ENCODE data around the gene LMO7.

Gene LMO7

DNA sequence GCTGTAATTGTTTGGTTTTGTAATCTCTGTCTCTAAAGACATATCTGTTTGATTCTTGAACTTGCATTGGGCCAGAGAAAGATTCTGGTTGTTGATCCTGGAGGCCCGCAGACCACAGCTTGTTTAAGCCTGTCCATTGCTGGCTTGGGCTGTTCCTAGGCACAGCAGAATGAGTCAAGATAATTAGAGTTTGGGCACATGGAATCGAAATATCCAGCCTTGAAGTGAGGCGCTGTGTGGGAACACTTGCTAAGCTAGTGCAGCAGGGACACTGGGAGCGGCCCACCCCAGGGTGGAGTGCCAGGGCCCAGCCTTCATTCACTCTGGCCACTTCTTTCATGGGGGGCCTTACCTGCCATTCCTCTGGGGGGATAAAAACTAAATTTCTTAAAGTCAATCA is 219.7 kb downstream of the LMO7 start:
- H3K4me1 ChIP-seq (ENCODE audit: control insufficient read depth in 1 of 2, insufficient read depth in 2 of 2, low read length in 2 of 2), result no peaks in the 10 kb centered on the region
- no peaks in the 10 kb centered on the region for H3K9me3 ChIP-seq (ENCODE audit: control insufficient read depth in 1 of 2, low read length in 2 of 2)
- H3K27ac ChIP-seq (ENCODE audit: low read length), result no peak overlapping the region
- peaks cover 0 to 13% of the 10 kb centered on the region in 2 donors for H3K36me3 ChIP-seq (ENCODE audit: control insufficient read depth in 1 of 2, insufficient read depth in 2 of 2, low read length in 2 of 2)
- no peak overlapping the region for H3K4me3 ChIP-seq (ENCODE audit: low read depth in 1 of 2, low read length in 2 of 2)
- no peaks in the 10 kb centered on the region for H3K27me3 ChIP-seq (ENCODE audit: low read depth, low read length)

DNA sequence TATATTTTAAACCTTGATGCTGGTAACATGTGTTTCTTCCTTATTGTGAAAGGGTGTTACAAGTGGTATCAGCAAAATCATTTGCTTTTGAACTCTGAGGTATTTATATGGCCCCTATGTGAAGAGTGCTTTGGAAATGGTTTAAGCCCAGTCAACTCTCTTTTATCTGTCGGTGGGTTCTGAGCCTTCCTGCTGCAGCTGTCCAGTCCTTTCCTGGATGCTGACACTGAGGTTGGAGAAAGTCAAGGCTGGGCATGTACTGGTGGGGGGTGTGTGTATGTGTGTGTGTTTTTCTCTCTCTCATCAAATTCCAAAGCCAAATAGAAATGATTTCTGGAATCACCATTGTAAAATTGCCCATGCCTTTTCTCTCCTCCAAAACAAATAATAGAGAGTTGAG is 221.2 kb downstream of the LMO7 start:
- Histone ChIP-seq H3K9me3 (ENCODE audit: control insufficient read depth in 1 of 2, low read length in 2 of 2) (no peaks in the 10 kb centered on the region), H3K4me3 (ENCODE audit: low read depth in 1 of 2, low read length in 2 of 2) (no peak overlapping the region), H3K4me1 (ENCODE audit: control insufficient read depth in 1 of 2, insufficient read depth in 2 of 2, low read length in 2 of 2) (no peaks in the 10 kb centered on the region), H3K27ac (ENCODE audit: low read length) (no peak overlapping the region), H3K36me3 (ENCODE audit: control insufficient read depth in 1 of 2, insufficient read depth in 2 of 2, low read length in 2 of 2) (peaks cover 0 to 13% of the 10 kb centered on the region in 2 donors), H3K27me3 (ENCODE audit: low read depth, low read length) (no peaks in the 10 kb centered on the region)

DNA sequence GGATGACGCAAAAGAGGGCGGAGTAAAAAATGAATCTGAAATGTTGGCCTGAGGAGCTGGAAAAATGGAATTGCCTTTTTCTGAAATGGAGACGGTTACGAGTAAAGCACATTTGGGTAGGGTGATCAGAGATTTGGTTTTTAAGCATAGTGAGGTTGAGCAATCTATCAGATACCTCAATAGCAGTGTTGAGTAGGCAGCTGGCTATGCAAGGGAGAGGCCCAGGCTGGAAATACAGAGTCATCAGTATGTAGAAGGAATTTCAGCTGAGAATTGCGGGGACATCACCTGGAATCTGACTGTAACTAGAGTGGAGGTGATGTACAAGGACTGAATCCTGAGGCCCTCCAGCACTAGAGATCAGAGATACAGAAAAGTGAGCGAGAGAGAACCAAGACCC is 224.8 kb downstream of the LMO7 start:
- Histone ChIP-seq H3K36me3 (ENCODE audit: control insufficient read depth in 1 of 2, insufficient read depth in 2 of 2, low read length in 2 of 2) (peaks cover 0 to 3% of the 10 kb centered on the region in 2 donors), H3K4me3 (ENCODE audit: low read depth in 1 of 2, low read length in 2 of 2) (no peak overlapping the region), H3K27me3 (ENCODE audit: low read depth, low read length) (no peaks in the 10 kb centered on the region), H3K27ac (ENCODE audit: low read length) (no peak overlapping the region), H3K4me1 (ENCODE audit: control insufficient read depth in 1 of 2, insufficient read depth in 2 of 2, low read length in 2 of 2) (no peaks in the 10 kb centered on the region), H3K9me3 (ENCODE audit: control insufficient read depth in 1 of 2, low read length in 2 of 2) (no peaks in the 10 kb centered on the region)

DNA sequence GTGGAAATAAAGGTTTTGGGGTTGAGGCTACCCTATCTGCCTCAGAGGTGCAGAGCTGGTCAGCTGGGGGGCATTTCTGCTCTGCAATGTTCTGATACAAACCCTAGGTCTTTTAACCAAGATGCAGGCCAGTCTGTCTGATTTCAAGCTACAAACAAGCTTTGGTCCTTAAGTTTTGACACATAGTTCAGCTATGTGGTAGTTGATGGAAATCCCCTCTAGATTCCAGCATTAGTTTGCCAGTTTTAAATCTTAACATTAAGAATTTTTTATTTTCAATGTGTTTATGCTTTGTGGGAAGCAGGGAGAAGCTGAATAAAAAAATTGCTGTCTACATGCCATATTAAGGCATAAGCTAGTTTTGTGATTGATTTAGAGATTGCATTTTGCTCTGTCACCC is 225.7 kb downstream of the LMO7 start:
- no peak overlapping the region for H3K4me3 ChIP-seq (ENCODE audit: low read depth in 1 of 2, low read length in 2 of 2)
- H3K9me3 ChIP-seq (ENCODE audit: control insufficient read depth in 1 of 2, low read length in 2 of 2), result no peaks in the 10 kb centered on the region
- H3K27ac ChIP-seq (ENCODE audit: low read length), result no peak overlapping the region
- no peaks in the 10 kb centered on the region for H3K27me3 ChIP-seq (ENCODE audit: low read depth, low read length)
- peaks cover 0 to 3% of the 10 kb centered on the region in 2 donors for H3K36me3 ChIP-seq (ENCODE audit: control insufficient read depth in 1 of 2, insufficient read depth in 2 of 2, low read length in 2 of 2)
- no peaks in the 10 kb centered on the region for H3K4me1 ChIP-seq (ENCODE audit: control insufficient read depth in 1 of 2, insufficient read depth in 2 of 2, low read length in 2 of 2)

DNA sequence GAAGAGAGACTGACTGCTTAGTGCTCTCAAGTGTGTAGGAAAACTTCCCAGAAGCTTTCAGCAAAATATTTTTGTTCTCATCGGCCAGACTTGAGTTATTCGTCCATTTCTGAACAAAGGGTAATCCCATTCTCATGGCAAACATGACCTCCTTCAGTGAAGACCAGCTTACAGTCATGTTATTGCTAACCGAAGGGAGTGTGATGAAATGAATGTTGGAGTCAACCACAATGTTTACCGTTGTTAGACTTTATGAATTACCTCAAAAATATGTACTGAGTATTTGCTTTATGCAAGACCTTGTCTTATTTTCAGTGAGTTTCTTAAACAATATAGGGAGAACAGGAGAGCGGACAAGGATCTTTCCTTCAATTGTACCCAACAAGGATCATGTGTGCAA is 228.6 kb downstream of the LMO7 start:
- Histone ChIP-seq H3K27ac (ENCODE audit: low read length) (no peak overlapping the region), H3K27me3 (ENCODE audit: low read depth, low read length) (no peaks in the 10 kb centered on the region), H3K9me3 (ENCODE audit: control insufficient read depth in 1 of 2, low read length in 2 of 2) (no peaks in the 10 kb centered on the region), H3K4me3 (ENCODE audit: low read depth in 1 of 2, low read length in 2 of 2) (no peak overlapping the region), H3K4me1 (ENCODE audit: control insufficient read depth in 1 of 2, insufficient read depth in 2 of 2, low read length in 2 of 2) (no peaks in the 10 kb centered on the region), H3K36me3 (ENCODE audit: control insufficient read depth in 1 of 2, insufficient read depth in 2 of 2, low read length in 2 of 2) (no peaks in the 10 kb centered on the region)

DNA sequence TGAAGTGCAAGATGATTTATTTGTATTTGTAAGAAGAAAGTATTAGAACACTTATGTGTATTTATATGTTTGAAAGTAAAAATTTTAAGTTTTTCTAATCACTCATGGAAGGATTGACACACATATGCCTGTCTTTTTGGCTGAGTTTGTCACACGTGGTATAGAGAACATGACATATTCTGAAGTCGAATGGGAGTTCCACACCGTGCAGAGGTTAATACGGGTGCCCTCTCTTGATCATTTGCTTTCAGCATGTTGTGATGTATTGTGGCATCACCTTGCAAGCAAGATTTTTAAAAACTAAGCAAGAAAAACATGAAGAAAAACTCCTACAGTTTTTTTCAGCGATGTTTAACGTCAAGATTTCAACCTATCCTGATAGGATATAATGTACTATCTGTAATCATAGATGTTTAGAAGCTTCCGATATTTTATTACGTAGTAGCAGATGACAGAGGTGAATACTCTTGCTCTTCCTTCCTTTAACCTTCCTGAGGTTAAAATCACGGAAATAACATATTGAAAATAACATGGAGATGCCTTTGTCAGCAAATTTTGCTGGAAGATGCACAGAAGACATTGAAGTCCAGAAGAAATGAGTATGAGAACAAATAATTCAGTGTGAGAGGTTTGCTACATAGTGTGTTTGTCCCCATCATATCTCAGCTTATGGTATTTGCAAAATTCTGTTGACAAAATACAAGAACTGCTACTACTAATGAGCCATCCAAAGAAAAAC is 231.4 kb downstream of the LMO7 start:
- no peaks in the 10 kb centered on the region for H3K9me3 ChIP-seq (ENCODE audit: control insufficient read depth in 1 of 2, low read length in 2 of 2)
- H3K36me3 ChIP-seq (ENCODE audit: control insufficient read depth in 1 of 2, insufficient read depth in 2 of 2, low read length in 2 of 2), result no peaks in the 10 kb centered on the region
- no peak overlapping the region for H3K27ac ChIP-seq (ENCODE audit: low read length)
- no peak overlapping the region for H3K4me3 ChIP-seq (ENCODE audit: low read depth in 1 of 2, low read length in 2 of 2)
- H3K4me1 ChIP-seq (ENCODE audit: control insufficient read depth in 1 of 2, insufficient read depth in 2 of 2, low read length in 2 of 2), result no peaks in the 10 kb centered on the region
- no peaks in the 10 kb centered on the region for H3K27me3 ChIP-seq (ENCODE audit: low read depth, low read length)

DNA sequence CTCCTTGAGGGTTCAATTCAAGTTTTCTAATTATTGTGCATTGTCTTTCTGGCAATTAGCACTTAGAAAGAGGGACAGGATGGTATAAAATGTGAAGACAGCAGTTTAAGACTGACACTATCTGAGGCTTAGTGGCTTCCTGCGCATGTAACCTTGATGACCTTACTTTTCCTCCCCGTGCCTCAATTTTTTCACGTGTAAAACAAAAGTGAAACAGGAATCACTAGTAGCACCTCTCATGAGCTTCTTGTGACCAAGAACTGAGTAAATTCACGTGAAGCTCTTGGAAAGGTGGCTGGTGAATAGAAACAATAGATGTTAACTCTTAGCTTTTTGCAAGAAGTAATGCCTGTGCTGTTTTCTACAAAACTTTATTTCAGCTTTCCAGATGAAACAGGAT is 233.9 kb downstream of the LMO7 start:
- Histone ChIP-seq H3K27ac (ENCODE audit: low read length) (no peak overlapping the region), H3K4me1 (ENCODE audit: control insufficient read depth in 1 of 2, insufficient read depth in 2 of 2, low read length in 2 of 2) (no peaks in the 10 kb centered on the region), H3K4me3 (ENCODE audit: low read depth in 1 of 2, low read length in 2 of 2) (no peak overlapping the region), H3K9me3 (ENCODE audit: control insufficient read depth in 1 of 2, low read length in 2 of 2) (no peaks in the 10 kb centered on the region), H3K27me3 (ENCODE audit: low read depth, low read length) (no peaks in the 10 kb centered on the region), H3K36me3 (ENCODE audit: control insufficient read depth in 1 of 2, insufficient read depth in 2 of 2, low read length in 2 of 2) (no peaks in the 10 kb centered on the region)

DNA sequence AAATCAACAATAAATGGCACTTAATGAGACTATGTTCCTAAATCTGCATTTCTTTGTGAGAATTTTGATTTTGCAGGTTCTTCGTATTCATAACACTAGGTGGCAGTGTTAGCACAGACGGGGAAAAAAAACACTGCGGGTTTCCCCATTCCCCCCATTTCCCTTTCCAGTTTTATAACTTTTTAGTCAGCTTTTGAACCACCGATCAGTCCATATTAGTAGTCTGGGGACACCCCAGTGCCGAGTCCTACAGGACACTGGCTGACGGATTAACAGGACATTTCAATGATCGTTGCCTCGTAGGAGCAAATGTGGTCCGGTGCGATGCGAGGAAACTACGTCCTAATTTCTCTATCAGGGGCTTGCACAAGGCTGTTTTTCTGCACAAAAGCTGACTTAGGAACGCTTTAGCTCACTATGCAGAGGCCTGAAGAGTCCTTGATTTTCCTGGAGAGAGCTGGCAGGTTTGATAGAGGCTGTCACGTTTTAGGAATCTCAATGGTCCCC is 234.3 kb downstream of the LMO7 start:
- no peak overlapping the region for H3K27ac ChIP-seq (ENCODE audit: low read length)
- no peaks in the 10 kb centered on the region for H3K4me1 ChIP-seq (ENCODE audit: control insufficient read depth in 1 of 2, insufficient read depth in 2 of 2, low read length in 2 of 2)
- no peaks in the 10 kb centered on the region for H3K27me3 ChIP-seq (ENCODE audit: low read depth, low read length)
- H3K4me3 ChIP-seq (ENCODE audit: low read depth in 1 of 2, low read length in 2 of 2), result peak overlapping the region; percentile 30 to 39
- H3K9me3 ChIP-seq (ENCODE audit: control insufficient read depth in 1 of 2, low read length in 2 of 2), result no peaks in the 10 kb centered on the region
- no peaks in the 10 kb centered on the region for H3K36me3 ChIP-seq (ENCODE audit: control insufficient read depth in 1 of 2, insufficient read depth in 2 of 2, low read length in 2 of 2)

DNA sequence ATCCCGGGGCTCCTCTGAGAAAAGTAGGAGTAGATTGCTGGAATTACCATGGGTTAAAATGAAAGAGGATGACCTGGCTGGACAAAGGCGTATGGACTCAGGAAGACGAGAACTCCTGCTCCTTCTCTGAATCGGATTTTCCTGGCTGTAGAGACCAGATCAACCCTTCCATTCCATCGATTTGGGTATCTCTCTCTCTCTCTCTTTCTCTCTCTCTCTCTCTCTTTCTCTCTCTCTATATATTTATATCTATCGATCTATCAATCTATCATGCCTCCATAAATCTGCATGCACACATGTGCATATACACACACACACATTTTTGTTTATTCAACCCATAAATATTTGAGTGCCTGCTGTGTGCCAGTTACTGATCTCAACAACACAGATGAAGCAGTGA is 234.9 kb downstream of the LMO7 start:
- Histone ChIP-seq H3K4me1 (ENCODE audit: control insufficient read depth in 1 of 2, insufficient read depth in 2 of 2, low read length in 2 of 2) (no peaks in the 10 kb centered on the region), H3K4me3 (ENCODE audit: low read depth in 1 of 2, low read length in 2 of 2) (peak overlapping the region in 1 of 2 donors; percentile 39), H3K9me3 (ENCODE audit: control insufficient read depth in 1 of 2, low read length in 2 of 2) (no peaks in the 10 kb centered on the region), H3K27me3 (ENCODE audit: low read depth, low read length) (no peaks in the 10 kb centered on the region), H3K27ac (ENCODE audit: low read length) (no peak overlapping the region), H3K36me3 (ENCODE audit: control insufficient read depth in 1 of 2, insufficient read depth in 2 of 2, low read length in 2 of 2) (no peaks in the 10 kb centered on the region)

DNA sequence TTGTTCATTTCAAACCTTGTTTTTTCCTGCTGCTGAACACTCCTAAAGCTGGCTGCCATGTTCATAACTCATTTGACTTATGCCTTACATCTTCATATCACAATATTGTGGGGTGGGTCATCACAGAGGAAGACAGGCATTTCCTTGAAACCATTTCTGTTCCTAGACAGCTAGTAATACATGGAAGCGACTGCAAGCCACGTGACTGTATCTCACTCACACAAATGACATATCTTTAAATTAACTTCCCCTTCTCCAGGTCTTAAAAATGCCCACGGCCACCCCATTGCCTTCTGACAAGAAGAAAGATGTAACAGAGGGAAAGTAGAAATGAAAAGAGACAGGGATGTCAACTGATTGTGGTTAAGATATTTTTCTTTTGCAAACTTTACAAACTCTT is 236.8 kb downstream of the LMO7 start:
- no peak overlapping the region for H3K4me3 ChIP-seq (ENCODE audit: low read depth in 1 of 2, low read length in 2 of 2)
- no peaks in the 10 kb centered on the region for H3K27me3 ChIP-seq (ENCODE audit: low read depth, low read length)
- H3K4me1 ChIP-seq (ENCODE audit: control insufficient read depth in 1 of 2, insufficient read depth in 2 of 2, low read length in 2 of 2), result no peaks in the 10 kb centered on the region
- H3K9me3 ChIP-seq (ENCODE audit: control insufficient read depth in 1 of 2, low read length in 2 of 2), result no peaks in the 10 kb centered on the region
- no peak overlapping the region for H3K27ac ChIP-seq (ENCODE audit: low read length)
- no peaks in the 10 kb centered on the region for H3K36me3 ChIP-seq (ENCODE audit: control insufficient read depth in 1 of 2, insufficient read depth in 2 of 2, low read length in 2 of 2)

DNA sequence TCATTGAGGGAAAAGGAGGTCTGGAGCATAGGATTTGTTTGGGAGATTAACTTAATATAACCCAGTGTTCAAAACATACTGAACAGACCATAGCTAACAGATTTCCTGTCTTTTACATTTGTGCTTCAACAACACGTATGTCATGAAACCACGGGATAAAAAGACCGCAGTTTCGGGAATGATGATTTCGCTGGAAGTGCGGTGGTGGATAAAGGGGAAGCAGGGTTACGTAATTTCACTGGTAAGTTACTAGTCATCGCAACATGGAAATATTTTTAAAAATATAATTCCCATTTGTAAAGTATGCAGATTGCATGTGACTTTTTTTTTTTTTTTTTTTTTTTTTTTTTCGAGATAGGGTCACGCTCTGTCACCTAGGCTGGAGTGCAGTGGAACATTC is 237.4 kb downstream of the LMO7 start:
- H3K4me3 ChIP-seq (ENCODE audit: low read depth in 1 of 2, low read length in 2 of 2), result no peak overlapping the region
- H3K4me1 ChIP-seq (ENCODE audit: control insufficient read depth in 1 of 2, insufficient read depth in 2 of 2, low read length in 2 of 2), result no peaks in the 10 kb centered on the region
- H3K9me3 ChIP-seq (ENCODE audit: control insufficient read depth in 1 of 2, low read length in 2 of 2), result no peaks in the 10 kb centered on the region
- H3K27ac ChIP-seq (ENCODE audit: low read length), result no peak overlapping the region
- H3K36me3 ChIP-seq (ENCODE audit: control insufficient read depth in 1 of 2, insufficient read depth in 2 of 2, low read length in 2 of 2), result no peaks in the 10 kb centered on the region
- no peaks in the 10 kb centered on the region for H3K27me3 ChIP-seq (ENCODE audit: low read depth, low read length)

DNA sequence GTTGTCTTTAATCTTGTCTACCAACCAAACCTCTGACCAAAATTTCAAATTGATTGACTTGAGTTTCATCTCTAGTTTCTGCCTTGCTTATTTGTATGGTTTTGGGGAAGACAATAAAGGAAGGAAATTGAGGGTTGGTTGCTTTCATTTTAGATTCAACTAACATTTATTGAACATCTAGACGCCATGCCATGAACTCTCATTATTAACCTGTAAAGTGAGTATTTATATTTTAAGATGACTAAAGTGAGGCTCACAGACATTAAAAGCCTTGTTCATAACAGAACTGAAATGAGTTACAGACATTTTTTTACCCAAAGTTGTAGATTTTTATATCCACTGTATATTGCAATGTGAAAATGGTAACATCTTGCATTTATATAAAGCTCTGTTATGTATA is 239.3 kb downstream of the LMO7 start:
- Histone ChIP-seq H3K4me1 (ENCODE audit: control insufficient read depth in 1 of 2, insufficient read depth in 2 of 2, low read length in 2 of 2) (no peaks in the 10 kb centered on the region), H3K4me3 (ENCODE audit: low read depth in 1 of 2, low read length in 2 of 2) (no peak overlapping the region), H3K9me3 (ENCODE audit: control insufficient read depth in 1 of 2, low read length in 2 of 2) (no peaks in the 10 kb centered on the region)

More for the DNA sequence above, 239.3 kb downstream of the LMO7 start:
- Histone ChIP-seq H3K27me3 (ENCODE audit: low read depth, low read length) (no peaks in the 10 kb centered on the region), H3K36me3 (ENCODE audit: control insufficient read depth in 1 of 2, insufficient read depth in 2 of 2, low read length in 2 of 2) (no peaks in the 10 kb centered on the region), H3K27ac (ENCODE audit: low read length) (no peak overlapping the region)
